ENCODE results near the gene DCHS1. TPM values are rescaled to one million over a fixed set of nuclear protein-coding genes. Genes with fewer than 3 reads are reported as not detected.

Gene DCHS1
- total and polyA plus RNA-seq, 4 donors = 6.0 to 39.9 (median 11.5) TPM

GRCh38 chr11:6586434-6587359, 68.9 kb downstream of the DCHS1 start:
- TF ChIP-seq CTCF (IDR thresholded peaks at IDR 0.05; ENCODE audit: control extremely low read depth, extremely low read depth) = no peak
- no peaks in the 10 kb centered on the region for H3K27me3 ChIP-seq (ENCODE audit: control insufficient read depth in 3 of 3, insufficient read depth in 3 of 3, low read length in 2 of 3)
- peaks cover 0 to 5% (median 1%) of the 10 kb centered on the region in 4 donors for H3K9me3 ChIP-seq (ENCODE audit: control insufficient read depth in 4 of 4, insufficient read depth in 3 of 4, low read length in 3 of 4)
- H3K36me3 ChIP-seq (ENCODE audit: control insufficient read depth in 4 of 4, insufficient read depth in 4 of 4, low read length in 4 of 4) = peaks cover 0 to 1% (median under 1%) of the 10 kb centered on the region in 4 donors
- no peak overlapping the region for H3K27ac ChIP-seq (ENCODE audit: low read depth in 1 of 2, low read length in 1 of 2)
- DNase-seq = no peak
- no peak overlapping the region for H3K9ac ChIP-seq (ENCODE audit: insufficient read depth in 1 of 2, low read length in 2 of 2)
- no peak overlapping the region for H3K4me3 ChIP-seq
- 93 to 95% methylated on average over 25 of the region's 25 CpGs for WGBS, 2 donors
- peak; percentile 2 for ATAC-seq (ENCODE audit: insufficient read depth, low FRiP score)
- H3K4me1 ChIP-seq (ENCODE audit: control insufficient read depth in 5 of 5, insufficient read depth in 5 of 5, low read length in 5 of 5) = no peaks in the 10 kb centered on the region

- Histone ChIP-seq H3K27ac (ENCODE audit: low read depth in 1 of 2, low read length in 1 of 2) (no peak overlapping the region), H3K4me1 (ENCODE audit: control insufficient read depth in 5 of 5, insufficient read depth in 5 of 5, low read length in 5 of 5) (no peaks in the 10 kb centered on the region), H3K36me3 (ENCODE audit: control insufficient read depth in 4 of 4, insufficient read depth in 4 of 4, low read length in 4 of 4) (peaks cover 0 to 5% (median 4%) of the 10 kb centered on the region in 4 donors), H3K9me3 (ENCODE audit: control insufficient read depth in 4 of 4, insufficient read depth in 3 of 4, low read length in 3 of 4) (peaks cover 0 to 5% (median 1%) of the 10 kb centered on the region in 4 donors), H3K9ac (ENCODE audit: insufficient read depth in 1 of 2, low read length in 2 of 2) (no peak overlapping the region), H3K4me3 (no peak overlapping the region), H3K27me3 (ENCODE audit: control insufficient read depth in 3 of 3, insufficient read depth in 3 of 3, low read length in 2 of 3) (no peaks in the 10 kb centered on the region)
- 94 to 98% methylated on average over 4 of the region's 4 CpGs for WGBS, 2 donors
- no peak for ATAC-seq (ENCODE audit: insufficient read depth, low FRiP score)
- no peak for TF ChIP-seq CTCF (IDR thresholded peaks at IDR 0.05; ENCODE audit: control extremely low read depth, extremely low read depth)
- DNase-seq = no peak
These were observed 71.1 kb downstream of the DCHS1 start for GRCh38 chr11:6584528-6584927.

- H3K27me3 ChIP-seq (ENCODE audit: control insufficient read depth in 3 of 3, insufficient read depth in 3 of 3, low read length in 2 of 3) = no peaks in the 10 kb centered on the region
- TF ChIP-seq CTCF (IDR thresholded peaks at IDR 0.05; ENCODE audit: control extremely low read depth, extremely low read depth) = no peak
- ATAC-seq (ENCODE audit: insufficient read depth, low FRiP score) (no peak), DNase-seq (no peak)
- H3K27ac ChIP-seq (ENCODE audit: low read depth in 1 of 2, low read length in 1 of 2) = no peak overlapping the region
- H3K4me3 ChIP-seq = no peak overlapping the region
- WGBS, 2 donors = 95 to 96% methylated on average over 1 of the region's 1 CpG
- no peaks in the 10 kb centered on the region for H3K4me1 ChIP-seq (ENCODE audit: control insufficient read depth in 5 of 5, insufficient read depth in 5 of 5, low read length in 5 of 5)
- peaks cover 0 to 5% (median 1%) of the 10 kb centered on the region in 4 donors for H3K9me3 ChIP-seq (ENCODE audit: control insufficient read depth in 4 of 4, insufficient read depth in 3 of 4, low read length in 3 of 4)
- H3K9ac ChIP-seq (ENCODE audit: insufficient read depth in 1 of 2, low read length in 2 of 2) = no peak overlapping the region
- peaks cover 0 to 5% (median 4%) of the 10 kb centered on the region in 4 donors for H3K36me3 ChIP-seq (ENCODE audit: control insufficient read depth in 4 of 4, insufficient read depth in 4 of 4, low read length in 4 of 4)
These were observed 72.0 kb downstream of the DCHS1 start for GRCh38 chr11:6583584-6583983.
